Chondrocyte (in vitro differentiated cells): Measurements from ENCODE around the gene TTLL1. TPM values are rescaled to one million over a fixed set of nuclear protein-coding genes. Genes with fewer than 3 reads are reported as not detected.

Experiments
- DNase-seq: peaks from one replicate; pipeline ENCODE4 v3.0.0; 2021; ENCODE audit warnings: mixed read lengths, low spot score
- H3K27ac Mint-ChIP-seq: one replicate; pipeline ENCODE4 v1.8.0; 2021; ENCODE audit warnings: mild to moderate bottlenecking, moderate library complexity, mixed read lengths; ENCODE audit not compliant: unreplicated experiment
- H3K27me3 Mint-ChIP-seq: 2 replicates; pipeline ENCODE4 v1.8.0; 2021; ENCODE audit warnings: low read depth, mixed read lengths
- H3K36me3 Mint-ChIP-seq: 2 replicates; pipeline ENCODE4 v1.8.0; 2021; ENCODE audit warnings: low read depth, mixed read lengths
- H3K4me1 Mint-ChIP-seq: 2 replicates; pipeline ENCODE4 v1.8.0; 2021; ENCODE audit warnings: low read depth, mild to moderate bottlenecking, mixed read lengths
- H3K4me3 Mint-ChIP-seq: one replicate; pipeline ENCODE4 v1.8.0; 2021; ENCODE audit warnings: mild to moderate bottlenecking, moderate library complexity, mixed read lengths; ENCODE audit not compliant: unreplicated experiment
- H3K9me3 Mint-ChIP-seq: 2 replicates; pipeline ENCODE4 v1.8.0; 2021; ENCODE audit warnings: low read depth, mixed read lengths
- total RNA-seq: library from RNA; stranded (reverse); gene quantifications from 3 replicates; pipeline ENCODE4 v1.2.1, GENCODE V29; 2021
- TF ChIP-seq, protein P1 (sequence below): fragments of 200-600 bp; sonication (generic); IDR thresholded peaks from 2 replicates; pipeline ENCODE4 v1.5.0; 2021; ENCODE audit warnings: antibody characterized with exemption, mild to moderate bottlenecking, moderate library complexity

TTLL1 gene
- total RNA-seq, 1 donor from 2014 or later = 18.1 TPM

DNA sequence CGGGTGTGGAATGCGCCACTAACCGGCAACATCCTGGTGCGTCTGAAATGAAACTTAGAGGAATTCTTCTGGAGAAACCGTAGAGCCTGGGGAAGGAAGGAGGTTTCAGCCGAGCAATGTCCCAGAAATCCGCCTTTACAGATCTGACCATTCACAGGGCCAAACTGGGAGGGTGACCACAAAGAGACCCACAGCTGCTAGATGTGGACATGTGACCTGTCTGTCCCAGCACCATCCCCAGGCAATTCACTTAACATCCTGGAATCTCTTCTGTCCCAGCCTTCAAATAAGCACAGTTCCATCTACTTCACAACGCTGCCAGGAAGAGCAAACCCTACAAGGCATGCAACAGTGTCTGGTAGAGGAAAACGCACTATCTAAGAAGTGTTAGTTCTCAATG is 44.2 kb upstream of the TTLL1 start:
- Mint-ChIP-seq H3K4me1 (no peaks in the 10 kb centered on the region), H3K27me3 (no peaks in the 10 kb centered on the region), H3K9me3 (no peaks in the 10 kb centered on the region), H3K36me3 (peaks cover 7% of the 10 kb centered on the region), H3K4me3 (no peak overlapping the region), H3K27ac (no peak overlapping the region)
- TF ChIP-seq, protein P1, sequence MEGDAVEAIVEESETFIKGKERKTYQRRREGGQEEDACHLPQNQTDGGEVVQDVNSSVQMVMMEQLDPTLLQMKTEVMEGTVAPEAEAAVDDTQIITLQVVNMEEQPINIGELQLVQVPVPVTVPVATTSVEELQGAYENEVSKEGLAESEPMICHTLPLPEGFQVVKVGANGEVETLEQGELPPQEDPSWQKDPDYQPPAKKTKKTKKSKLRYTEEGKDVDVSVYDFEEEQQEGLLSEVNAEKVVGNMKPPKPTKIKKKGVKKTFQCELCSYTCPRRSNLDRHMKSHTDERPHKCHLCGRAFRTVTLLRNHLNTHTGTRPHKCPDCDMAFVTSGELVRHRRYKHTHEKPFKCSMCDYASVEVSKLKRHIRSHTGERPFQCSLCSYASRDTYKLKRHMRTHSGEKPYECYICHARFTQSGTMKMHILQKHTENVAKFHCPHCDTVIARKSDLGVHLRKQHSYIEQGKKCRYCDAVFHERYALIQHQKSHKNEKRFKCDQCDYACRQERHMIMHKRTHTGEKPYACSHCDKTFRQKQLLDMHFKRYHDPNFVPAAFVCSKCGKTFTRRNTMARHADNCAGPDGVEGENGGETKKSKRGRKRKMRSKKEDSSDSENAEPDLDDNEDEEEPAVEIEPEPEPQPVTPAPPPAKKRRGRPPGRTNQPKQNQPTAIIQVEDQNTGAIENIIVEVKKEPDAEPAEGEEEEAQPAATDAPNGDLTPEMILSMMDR = no peak
- DNase-seq = no peak

DNA sequence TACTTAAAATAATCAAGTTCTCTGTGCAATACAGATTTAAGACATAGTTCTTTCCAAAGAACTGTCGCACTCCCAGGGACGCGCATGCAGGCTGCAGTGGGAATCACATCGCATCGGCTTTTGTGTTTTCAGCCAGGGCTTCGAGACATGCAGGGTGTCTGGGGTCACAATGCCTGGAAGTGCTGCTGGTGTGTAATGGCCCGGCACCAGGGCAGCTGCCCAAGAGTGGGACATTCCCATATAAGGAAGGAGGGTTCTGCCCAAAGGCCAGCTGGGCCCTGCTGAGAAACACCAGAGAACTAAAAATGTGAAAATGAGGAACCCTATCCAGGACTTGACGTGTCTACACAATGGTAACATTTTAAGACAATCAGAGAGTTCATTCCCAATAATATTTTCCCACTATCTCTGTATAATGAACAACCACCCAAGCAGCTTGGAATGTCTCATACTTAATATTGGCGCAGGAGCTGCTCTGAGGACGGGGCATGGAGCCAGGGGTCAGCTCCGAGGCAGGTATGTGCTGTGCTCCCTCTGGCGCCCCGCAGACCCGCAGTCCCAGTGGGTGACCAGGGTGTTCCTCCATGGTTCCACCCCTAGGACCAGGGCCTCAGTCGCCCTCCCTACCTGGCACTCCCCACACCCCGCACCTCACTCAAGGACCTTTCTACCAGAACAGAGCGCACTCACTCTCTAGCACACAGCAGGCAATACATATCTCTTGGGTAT is 42.7 kb upstream of the TTLL1 start:
- peaks cover 4% of the 10 kb centered on the region for H3K4me1 Mint-ChIP-seq
- H3K36me3 Mint-ChIP-seq = peaks cover 7% of the 10 kb centered on the region
- TF ChIP-seq, protein P1 = no peak
- DNase-seq = no peak
- no peaks in the 10 kb centered on the region for H3K27me3 Mint-ChIP-seq
- no peak overlapping the region for H3K27ac Mint-ChIP-seq
- no peak overlapping the region for H3K4me3 Mint-ChIP-seq
- H3K9me3 Mint-ChIP-seq = no peaks in the 10 kb centered on the region

DNA sequence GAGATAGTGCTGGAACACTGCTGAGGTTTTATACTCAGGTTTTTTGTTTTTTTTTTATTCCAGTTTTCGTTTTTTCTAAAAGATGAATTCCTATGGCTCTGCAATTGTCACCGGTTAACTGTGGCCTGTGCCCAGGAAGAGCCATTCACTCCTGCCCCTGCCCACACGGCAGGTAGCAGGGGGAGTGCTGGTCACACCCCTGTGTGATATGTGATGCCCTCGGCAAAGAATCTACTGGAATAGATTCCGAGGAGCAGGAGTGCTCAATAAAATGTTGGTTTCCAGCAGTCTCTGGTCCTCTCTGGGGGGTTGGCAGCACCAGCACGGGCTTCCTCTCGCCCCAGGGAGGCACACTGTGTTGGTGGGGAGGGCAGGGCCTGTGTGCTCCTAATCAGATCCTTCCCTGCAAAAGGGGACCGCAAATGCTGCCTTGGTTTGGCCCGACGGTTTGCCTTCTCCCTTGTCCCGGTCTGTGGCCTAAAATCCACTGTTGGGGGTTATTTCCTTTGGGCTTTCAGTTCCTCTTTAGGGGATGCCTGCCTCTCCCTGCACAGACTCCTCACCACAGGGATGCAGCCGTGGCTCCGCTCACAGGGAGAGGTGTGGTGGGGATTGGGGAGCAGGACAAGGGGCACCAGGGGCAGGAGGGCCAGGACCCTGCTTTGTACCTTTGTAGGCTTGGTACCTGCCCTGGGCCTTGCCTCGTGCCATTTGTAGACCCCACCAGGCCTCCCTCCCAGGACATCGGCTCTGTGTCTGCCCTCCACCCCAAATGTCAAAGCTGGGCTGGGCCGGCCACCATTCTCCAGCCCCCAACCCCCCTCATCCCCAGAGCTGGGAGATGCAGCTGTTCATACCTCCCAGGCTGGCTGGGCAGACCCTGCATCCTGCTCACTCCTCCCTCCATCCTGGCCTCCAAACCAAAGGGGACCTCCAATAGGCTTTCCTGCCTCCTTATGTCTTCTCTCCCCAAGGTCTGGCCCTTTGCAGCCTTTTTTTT is 40.5 kb upstream of the TTLL1 start:
- TF ChIP-seq, protein P1 = no peak
- H3K9me3 Mint-ChIP-seq = no peaks in the 10 kb centered on the region
- H3K4me1 Mint-ChIP-seq = peaks cover 7% of the 10 kb centered on the region
- no peak for DNase-seq
- H3K36me3 Mint-ChIP-seq = peaks cover 5% of the 10 kb centered on the region
- no peaks in the 10 kb centered on the region for H3K27me3 Mint-ChIP-seq
- no peak overlapping the region for H3K27ac Mint-ChIP-seq
- H3K4me3 Mint-ChIP-seq = no peak overlapping the region

DNA sequence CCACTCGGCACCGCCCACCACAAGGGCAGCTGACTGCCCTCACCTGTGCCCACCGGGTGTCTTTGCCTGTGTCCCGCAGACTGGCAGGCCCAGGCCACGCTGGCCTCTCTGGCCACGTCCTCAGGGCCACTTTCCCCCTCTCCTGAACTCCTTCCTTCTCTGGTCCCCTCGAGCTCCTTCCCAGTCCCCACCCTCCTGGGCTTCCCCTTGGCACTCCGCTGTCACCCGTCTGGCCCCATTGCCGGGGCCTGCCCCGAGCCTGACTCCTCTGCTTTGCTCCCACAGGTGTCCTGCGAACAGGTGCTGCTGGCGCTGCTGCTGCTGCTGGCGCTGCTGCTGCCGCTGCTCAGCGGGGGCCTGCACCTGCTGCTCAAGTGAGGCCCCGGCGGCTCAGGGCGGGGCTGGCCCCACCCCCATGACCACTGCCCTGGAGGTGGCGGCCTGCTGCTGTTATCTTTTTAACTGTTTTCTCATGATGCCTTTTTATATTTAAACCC is 39.8 kb upstream of the TTLL1 start:
- Mint-ChIP-seq H3K4me3 (no peak overlapping the region), H3K27ac (no peak overlapping the region), H3K36me3 (peaks cover 2% of the 10 kb centered on the region), H3K27me3 (no peaks in the 10 kb centered on the region), H3K9me3 (no peaks in the 10 kb centered on the region), H3K4me1 (peaks cover 7% of the 10 kb centered on the region)
- DNase-seq = no peak
- TF ChIP-seq, protein P1 = no peak

DNA sequence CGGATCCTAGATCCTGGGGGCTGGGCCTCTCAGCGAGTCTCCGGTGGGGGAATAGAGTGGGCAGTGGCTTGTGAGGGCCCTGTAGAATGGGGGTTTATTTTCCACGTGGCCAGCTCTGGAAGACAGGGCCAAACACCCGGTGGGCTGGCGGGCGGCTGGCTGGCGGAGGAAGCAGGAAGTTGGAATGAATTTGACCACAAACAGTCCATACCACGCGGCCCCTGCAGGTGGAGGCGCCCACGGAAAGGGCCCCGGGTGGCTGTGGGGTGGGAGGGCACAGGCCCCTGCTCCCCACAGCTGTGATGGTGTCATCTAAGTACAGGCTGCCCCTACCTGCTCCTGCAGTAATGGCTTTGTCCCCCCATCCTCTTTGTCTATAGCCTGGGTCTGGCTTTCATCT is 38.9 kb upstream of the TTLL1 start:
- Mint-ChIP-seq H3K27me3 (no peaks in the 10 kb centered on the region), H3K9me3 (no peaks in the 10 kb centered on the region), H3K4me3 (no peak overlapping the region), H3K27ac (no peak overlapping the region), H3K4me1 (peaks cover 7% of the 10 kb centered on the region), H3K36me3 (no peaks in the 10 kb centered on the region)
- TF ChIP-seq, protein P1 = no peak
- no peak for DNase-seq
